GM23248 (cell line): ENCODE data around the gene TLCD2.

Source experiments
- EZH2 ChIP-seq: fragments of 200-600 bp; sonication (generic); IDR thresholded peaks from 2 replicates; pipeline ENCODE4 v1.6.1; 2018; ENCODE audit warnings: antibody characterized with exemption, mild to moderate bottlenecking; ENCODE audit not compliant: insufficient read depth, poor library complexity, severe bottlenecking
- EZH2phosphoT487 ChIP-seq: fragments of 200-600 bp; sonication (generic); IDR thresholded peaks from 2 replicates; pipeline ENCODE4 v1.6.1; 2018; ENCODE audit warnings: antibody characterized with exemption, moderate library complexity, mild to moderate bottlenecking, low read depth; ENCODE audit not compliant: insufficient read depth

GRCh38 chr17:1727876-1728630 lies 17.9 kb upstream of the TLCD2 start:
- no peak for TF ChIP-seq EZH2phosphoT487
- TF ChIP-seq EZH2, result no peak
